ENCODE data around the gene STRN4.
A peak's percentile ranks its signal among the peaks of the same experiment; 100 is the strongest.

Gene STRN4

DNA sequence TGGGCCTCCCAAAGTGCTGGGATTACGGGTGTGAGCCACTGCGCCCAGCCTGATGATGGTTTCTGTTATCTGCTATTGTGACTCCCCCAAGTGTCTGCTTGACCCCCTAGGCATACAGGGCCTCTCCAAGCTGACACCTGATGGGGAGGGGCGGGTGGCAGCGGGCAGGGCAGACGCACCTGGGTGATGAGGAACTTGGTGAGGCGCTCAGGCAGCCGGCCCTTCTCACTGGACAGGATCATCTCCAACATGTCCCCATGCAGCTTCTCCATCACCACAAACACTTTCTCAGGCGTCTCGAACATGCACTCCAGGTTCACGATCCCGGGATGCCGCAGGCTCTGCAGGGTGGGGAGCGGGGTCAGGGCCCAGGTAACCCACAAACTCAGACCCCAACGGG is 56.9 kb downstream of the STRN4 start:
- H3K4me3 ChIP-seq (ENCODE audit: severe bottlenecking): no peak overlapping the region
- peaks cover 87% of the 10 kb centered on the region for H3K36me3 ChIP-seq (ENCODE audit: low read depth)
- H3K27me3 ChIP-seq (ENCODE audit: insufficient read depth, poor library complexity, severe bottlenecking): no peaks in the 10 kb centered on the region
- no peaks in the 10 kb centered on the region for H3K9me3 ChIP-seq (ENCODE audit: severe bottlenecking)
- no peaks in the 10 kb centered on the region for H3K4me1 ChIP-seq (ENCODE audit: insufficient read depth, poor library complexity, severe bottlenecking)
- no peak for DNase-seq (ENCODE audit: low spot score)
- TF ChIP-seq, protein P1, sequence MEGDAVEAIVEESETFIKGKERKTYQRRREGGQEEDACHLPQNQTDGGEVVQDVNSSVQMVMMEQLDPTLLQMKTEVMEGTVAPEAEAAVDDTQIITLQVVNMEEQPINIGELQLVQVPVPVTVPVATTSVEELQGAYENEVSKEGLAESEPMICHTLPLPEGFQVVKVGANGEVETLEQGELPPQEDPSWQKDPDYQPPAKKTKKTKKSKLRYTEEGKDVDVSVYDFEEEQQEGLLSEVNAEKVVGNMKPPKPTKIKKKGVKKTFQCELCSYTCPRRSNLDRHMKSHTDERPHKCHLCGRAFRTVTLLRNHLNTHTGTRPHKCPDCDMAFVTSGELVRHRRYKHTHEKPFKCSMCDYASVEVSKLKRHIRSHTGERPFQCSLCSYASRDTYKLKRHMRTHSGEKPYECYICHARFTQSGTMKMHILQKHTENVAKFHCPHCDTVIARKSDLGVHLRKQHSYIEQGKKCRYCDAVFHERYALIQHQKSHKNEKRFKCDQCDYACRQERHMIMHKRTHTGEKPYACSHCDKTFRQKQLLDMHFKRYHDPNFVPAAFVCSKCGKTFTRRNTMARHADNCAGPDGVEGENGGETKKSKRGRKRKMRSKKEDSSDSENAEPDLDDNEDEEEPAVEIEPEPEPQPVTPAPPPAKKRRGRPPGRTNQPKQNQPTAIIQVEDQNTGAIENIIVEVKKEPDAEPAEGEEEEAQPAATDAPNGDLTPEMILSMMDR (IDR thresholded peaks at IDR 0.05; ENCODE audit: poor library complexity, severe bottlenecking): no peak
- ATAC-seq (ENCODE audit: low read depth): no peak
- H3K27ac ChIP-seq (ENCODE audit: poor library complexity, severe bottlenecking): no peak overlapping the region

DNA sequence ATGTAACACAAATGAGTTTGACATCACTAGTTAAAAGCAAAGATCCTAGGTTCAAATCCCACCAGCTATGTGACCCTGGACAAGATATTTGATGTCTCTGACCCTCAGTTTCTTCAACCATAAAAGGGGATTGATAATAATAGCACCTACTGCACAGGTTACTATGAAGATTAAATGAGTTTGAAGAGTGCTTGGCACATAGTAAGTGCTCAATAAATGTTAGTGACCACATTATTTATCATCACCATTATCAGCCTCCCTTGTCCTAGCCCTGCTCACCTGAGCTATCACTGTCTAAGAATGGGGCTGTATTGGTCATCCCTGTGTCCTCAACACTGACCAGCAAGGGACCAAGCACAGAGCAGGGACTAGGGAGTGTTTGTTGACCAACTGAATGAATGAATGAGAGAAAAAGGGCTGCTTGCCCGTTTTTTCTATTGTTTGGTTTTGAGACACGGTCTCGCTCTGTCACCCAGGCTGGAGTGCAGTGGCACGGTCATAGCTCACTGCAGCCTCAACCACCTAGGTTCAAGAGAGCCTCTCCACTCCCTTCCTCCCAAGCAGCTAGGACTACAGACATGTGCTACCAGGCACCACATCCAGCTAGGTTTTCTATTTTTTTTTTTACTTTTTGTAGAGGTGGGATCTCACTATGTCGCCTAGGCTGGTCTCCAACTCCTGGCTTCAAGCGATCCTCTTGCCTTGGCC is 58.7 kb downstream of the STRN4 start:
- no peak overlapping the region for H3K27ac ChIP-seq (ENCODE audit: poor library complexity, severe bottlenecking)
- no peaks in the 10 kb centered on the region for H3K27me3 ChIP-seq (ENCODE audit: insufficient read depth, poor library complexity, severe bottlenecking)
- no peaks in the 10 kb centered on the region for H3K9me3 ChIP-seq (ENCODE audit: severe bottlenecking)
- H3K4me1 ChIP-seq (ENCODE audit: insufficient read depth, poor library complexity, severe bottlenecking): no peaks in the 10 kb centered on the region
- no peak for ATAC-seq (ENCODE audit: low read depth)
- no peak overlapping the region for H3K4me3 ChIP-seq (ENCODE audit: severe bottlenecking)
- peaks cover 87% of the 10 kb centered on the region for H3K36me3 ChIP-seq (ENCODE audit: low read depth)
- TF ChIP-seq, protein P1 (IDR thresholded peaks at IDR 0.05; ENCODE audit: poor library complexity, severe bottlenecking): no peak
- DNase-seq (ENCODE audit: low spot score): no peak

DNA sequence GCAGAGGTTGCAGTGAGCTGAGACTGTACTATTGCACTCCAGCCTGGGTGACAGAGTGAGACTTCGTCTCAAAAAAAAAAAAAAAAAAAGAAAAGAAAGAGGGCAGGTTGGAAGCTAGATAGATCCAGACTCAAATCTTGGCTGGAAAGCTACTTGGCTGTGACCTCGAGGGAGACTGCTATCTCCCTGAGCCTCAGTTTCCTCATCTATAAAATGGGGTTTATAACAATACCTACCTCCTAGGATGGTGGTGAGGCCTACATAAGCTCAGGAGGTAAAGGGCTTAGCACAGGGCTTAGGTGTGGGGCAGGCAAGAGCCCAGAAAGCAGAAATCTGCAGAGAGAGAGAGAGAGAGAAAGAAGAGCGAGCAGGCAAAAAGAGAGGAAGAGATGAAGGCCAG is 61.1 kb downstream of the STRN4 start:
- DNase-seq (ENCODE audit: low spot score) (no peak), ATAC-seq (ENCODE audit: low read depth) (no peak)
- no peak overlapping the region for H3K27ac ChIP-seq (ENCODE audit: poor library complexity, severe bottlenecking)
- no peak overlapping the region for H3K4me3 ChIP-seq (ENCODE audit: severe bottlenecking)
- TF ChIP-seq, protein P1 (IDR thresholded peaks at IDR 0.05; ENCODE audit: poor library complexity, severe bottlenecking): no peak
- no peaks in the 10 kb centered on the region for H3K27me3 ChIP-seq (ENCODE audit: insufficient read depth, poor library complexity, severe bottlenecking)
- no peaks in the 10 kb centered on the region for H3K4me1 ChIP-seq (ENCODE audit: insufficient read depth, poor library complexity, severe bottlenecking)
- H3K9me3 ChIP-seq (ENCODE audit: severe bottlenecking): no peaks in the 10 kb centered on the region
- peaks cover 77% of the 10 kb centered on the region for H3K36me3 ChIP-seq (ENCODE audit: low read depth)

DNA sequence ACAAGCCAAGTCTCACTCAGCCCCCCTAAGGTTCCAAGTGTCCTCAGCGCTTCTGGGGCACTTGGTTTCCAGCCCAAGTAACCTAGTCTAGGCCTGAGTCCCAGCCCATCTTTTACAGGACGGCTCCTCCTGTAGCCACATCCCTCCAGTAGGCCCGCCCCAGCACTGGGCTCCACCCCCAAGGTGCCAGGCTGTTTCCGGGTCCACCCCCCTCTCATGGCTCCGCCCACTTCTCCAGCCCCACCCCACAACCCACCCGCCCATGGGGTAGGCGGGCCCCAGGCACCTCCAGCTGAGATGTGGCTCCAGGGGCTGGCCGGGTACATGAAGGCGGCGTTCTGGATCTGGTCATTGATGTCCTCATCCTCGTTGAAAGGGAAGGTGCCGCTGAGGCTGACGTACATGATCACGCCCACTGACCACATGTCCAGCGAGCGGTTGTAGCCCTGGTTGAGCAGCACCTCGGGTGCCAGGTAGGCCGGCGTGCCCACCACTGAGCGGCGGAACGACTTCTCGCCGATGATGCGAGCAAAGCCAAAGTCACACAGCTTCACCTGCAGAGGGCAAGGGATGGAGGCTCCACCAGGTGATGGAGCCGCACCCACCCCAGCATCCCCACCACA is 68.0 kb downstream of the STRN4 start:
- Histone ChIP-seq H3K9me3 (ENCODE audit: severe bottlenecking) (no peaks in the 10 kb centered on the region), H3K36me3 (ENCODE audit: low read depth) (peaks cover 83% of the 10 kb centered on the region), H3K4me3 (ENCODE audit: severe bottlenecking) (no peak overlapping the region), H3K27ac (ENCODE audit: poor library complexity, severe bottlenecking) (no peak overlapping the region), H3K4me1 (ENCODE audit: insufficient read depth, poor library complexity, severe bottlenecking) (no peaks in the 10 kb centered on the region), H3K27me3 (ENCODE audit: insufficient read depth, poor library complexity, severe bottlenecking) (no peaks in the 10 kb centered on the region)
- ATAC-seq (ENCODE audit: low read depth): peak; percentile 62; the same call in 2 of the 3 replicates
- TF ChIP-seq, protein P1 (IDR thresholded peaks at IDR 0.05; ENCODE audit: poor library complexity, severe bottlenecking): no peak
- DNase-seq (ENCODE audit: low spot score): no peak
